ENCODE results near the gene GPR158. TPM values are rescaled to one million over a fixed set of nuclear protein-coding genes. Genes with fewer than 3 reads are reported as not detected.

Gene GPR158
- total and polyA plus RNA-seq, 2 of the 8 experiments (the other 6 are each of a cell fraction or from before 2014, with no cell fraction given): 0.14 to 0.78 TPM

- TF ChIP-seq CTCF (IDR thresholded peaks at IDR 0.05; ENCODE audit: control extremely low read depth in 1 of 3, insufficient read depth in 1 of 3, low read depth in 1 of 3, low read length in 3 of 3): no peak
- TF ChIP-seq RFX5 (IDR thresholded peaks at IDR 0.05; ENCODE audit: borderline replicate concordance, low read depth, low read length): no peak
- TF ChIP-seq NANOG (IDR thresholded peaks at IDR 0.05; ENCODE audit: insufficient read depth, low read depth, low read length, poor library complexity, severe bottlenecking): no peak
- TF ChIP-seq CBX5 (IDR thresholded peaks at IDR 0.05; ENCODE audit: low read depth, low read length): no peak
- no peak for TF ChIP-seq POLR2AphosphoS5 (IDR thresholded peaks at IDR 0.05; ENCODE audit: low read depth, low read length)
- TF ChIP-seq PHF8 (conservative IDR thresholded peaks at IDR 0.05; ENCODE audit: low read depth, low read length): no peak
- no peak for TF ChIP-seq ASH2L (IDR thresholded peaks at IDR 0.05; ENCODE audit: low read length)
- TF ChIP-seq KDM1A (IDR thresholded peaks at IDR 0.05; ENCODE audit: borderline replicate concordance, low read length): no peak
- no peak for TF ChIP-seq CREB1 (IDR thresholded peaks at IDR 0.05)
- no peak for TF ChIP-seq CTBP2 (IDR thresholded peaks at IDR 0.05; ENCODE audit: borderline replicate concordance, insufficient read depth, insufficient read length, low read length)
Observed at GRCh38 chr10:25498645-25499044, 323.8 kb downstream of the GPR158 start (continued).
